ENCODE measurements around the gene CST9.

Gene CST9

DNA sequence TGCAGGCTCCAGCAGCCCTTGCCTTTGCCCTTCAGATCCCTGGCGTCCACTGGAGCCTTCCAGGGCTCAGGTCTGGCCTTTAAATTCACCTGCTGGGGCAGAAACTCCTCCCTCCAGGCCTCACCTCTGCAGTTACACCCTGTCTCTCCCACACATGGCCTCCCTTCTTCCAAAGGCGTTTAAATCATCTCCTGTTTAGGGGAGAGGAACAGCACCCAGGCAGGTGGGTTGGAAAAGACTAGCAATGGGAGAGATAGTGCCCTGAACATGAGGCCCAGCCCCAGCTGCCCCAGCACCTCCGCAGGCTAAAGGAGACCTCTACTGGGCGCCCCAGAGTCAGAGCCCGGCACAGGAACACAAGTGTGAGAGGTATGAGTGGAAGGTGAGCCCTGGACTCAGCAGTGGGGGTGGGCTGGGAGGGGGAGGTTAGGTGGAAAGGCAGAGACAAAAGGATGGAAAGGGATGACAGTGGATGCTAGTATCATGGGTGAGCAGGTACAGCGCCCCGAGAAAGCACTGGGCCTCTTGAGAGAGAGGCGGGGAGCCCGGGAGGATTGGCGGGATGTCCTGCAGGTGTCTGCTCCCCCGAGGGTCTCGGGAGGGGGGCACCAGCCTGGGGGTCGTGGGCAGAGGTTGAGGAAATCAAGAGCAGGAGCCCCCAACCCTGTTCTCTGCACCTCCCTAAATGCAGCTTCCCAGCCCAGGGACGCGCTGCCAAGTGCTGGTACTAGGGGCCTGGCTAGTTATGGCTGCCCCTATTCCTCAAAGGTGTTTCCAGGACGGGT, at the start of gene CST9:
TSS of gene CST9 (minus strand) at position 51 of the 785 bp plus-strand sequence. CDS start 53 bp downstream, outside the sequence.
- Mint-ChIP-seq H3K36me3 (ENCODE audit: low read depth) (no peaks in the 10 kb centered on the region), H3K4me3 (no peak within 1 kb of the TSS), H3K27me3 (no peaks in the 10 kb centered on the region), H3K27ac (no peak within 1 kb of the TSS), H3K4me1 (ENCODE audit: low read depth) (peaks cover 4% of the 10 kb centered on the region), H3K9me3 (no peaks in the 10 kb centered on the region)

DNA sequence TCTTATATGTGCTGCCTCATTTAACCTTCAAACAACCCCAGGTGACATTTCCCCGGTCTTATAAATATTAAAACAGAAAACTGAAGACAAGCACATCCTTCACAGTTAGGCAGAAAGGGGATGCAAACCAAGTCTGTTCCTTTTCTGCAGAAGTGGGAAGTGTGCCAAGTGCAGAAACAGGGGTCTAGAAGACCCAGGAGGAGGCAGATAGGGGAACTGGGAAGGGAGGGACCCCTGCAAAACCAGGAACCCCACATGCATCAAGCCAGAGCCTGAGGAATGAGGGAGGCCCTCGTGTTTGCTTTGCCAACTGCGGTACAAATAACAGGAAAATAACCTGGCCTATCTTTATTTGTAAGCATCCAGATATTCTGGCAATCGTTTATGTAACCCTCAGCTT, 49.0 kb upstream of the CST9 start:
- no peaks in the 10 kb centered on the region for H3K9me3 Mint-ChIP-seq
- no peaks in the 10 kb centered on the region for H3K36me3 Mint-ChIP-seq (ENCODE audit: low read depth)
- no peaks in the 10 kb centered on the region for H3K4me1 Mint-ChIP-seq (ENCODE audit: low read depth)
- no peak overlapping the region for H3K4me3 Mint-ChIP-seq
- H3K27me3 Mint-ChIP-seq, result peaks cover 21% of the 10 kb centered on the region
- no peak overlapping the region for H3K27ac Mint-ChIP-seq

DNA sequence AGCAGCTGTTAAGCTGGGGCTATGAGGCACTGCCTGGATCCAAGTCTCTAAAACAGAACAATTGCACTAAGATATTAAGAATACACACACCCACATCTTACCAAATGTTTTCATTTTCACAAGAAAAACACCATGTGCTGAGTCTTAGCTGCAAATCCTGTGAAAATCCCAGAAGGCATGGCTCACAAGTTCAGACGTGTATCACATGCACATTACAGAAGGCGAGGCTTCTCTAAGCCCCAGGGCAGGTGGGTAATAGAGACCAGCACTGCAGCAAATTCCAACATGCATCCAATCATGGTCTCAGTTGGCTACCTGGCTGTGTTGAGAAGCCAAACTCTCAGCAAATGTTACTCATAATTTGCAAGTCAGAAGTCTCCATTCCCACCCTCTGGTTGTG, 48.3 kb upstream of the CST9 start:
- Mint-ChIP-seq H3K27ac (no peak overlapping the region), H3K36me3 (ENCODE audit: low read depth) (no peaks in the 10 kb centered on the region), H3K4me1 (ENCODE audit: low read depth) (no peaks in the 10 kb centered on the region), H3K4me3 (no peak overlapping the region), H3K9me3 (no peaks in the 10 kb centered on the region), H3K27me3 (peaks cover 21% of the 10 kb centered on the region)

DNA sequence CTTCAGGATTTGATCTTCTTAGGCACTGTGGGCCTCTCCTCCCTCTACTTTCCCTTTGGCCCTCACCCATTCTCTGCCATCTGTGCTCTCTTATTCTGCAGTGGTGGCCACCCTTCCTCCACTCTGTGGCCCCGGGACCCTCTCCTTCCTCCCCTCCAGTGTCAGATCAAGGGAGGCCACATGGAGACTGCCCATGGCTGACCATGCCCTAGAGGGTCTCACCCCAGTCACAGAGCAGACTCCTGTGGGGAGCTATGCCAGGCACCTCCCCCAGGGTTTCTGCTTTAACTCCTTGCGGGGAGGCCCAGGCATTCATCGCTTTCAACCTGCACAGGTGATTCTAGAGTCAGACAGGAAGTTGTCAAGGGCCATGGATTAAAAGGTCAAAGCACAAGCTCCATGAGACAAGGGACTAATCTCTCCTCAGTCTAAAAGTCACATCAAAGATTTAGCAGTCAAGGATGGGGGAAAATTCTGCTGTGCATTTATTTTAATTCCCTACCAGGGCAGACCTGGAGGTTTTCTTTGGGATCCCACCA, 47.8 kb upstream of the CST9 start:
- Mint-ChIP-seq H3K36me3 (ENCODE audit: low read depth) (no peaks in the 10 kb centered on the region), H3K27me3 (peaks cover 21% of the 10 kb centered on the region), H3K9me3 (no peaks in the 10 kb centered on the region), H3K4me3 (no peak overlapping the region), H3K27ac (no peak overlapping the region), H3K4me1 (ENCODE audit: low read depth) (no peaks in the 10 kb centered on the region)

DNA sequence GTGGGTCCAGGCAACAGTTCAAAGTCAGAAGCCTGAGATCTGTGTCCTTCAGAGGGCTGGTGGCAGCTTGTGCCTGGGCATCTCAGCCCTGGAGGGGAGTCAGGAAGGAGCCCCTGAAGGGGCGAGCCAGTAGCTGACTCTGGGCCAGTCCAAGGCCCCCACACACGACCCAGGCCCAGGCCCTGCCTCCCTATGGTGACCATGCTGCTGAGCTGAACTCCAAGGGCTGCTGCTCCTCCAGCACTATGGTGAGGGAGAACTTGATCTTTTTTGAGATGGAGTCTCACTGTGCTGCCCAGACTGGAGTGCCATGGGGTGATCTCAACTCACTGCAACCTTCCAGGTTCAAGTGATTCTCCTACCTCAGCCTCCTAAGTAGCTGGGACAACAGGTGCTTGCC, 47.2 kb upstream of the CST9 start:
- no peaks in the 10 kb centered on the region for H3K4me1 Mint-ChIP-seq (ENCODE audit: low read depth)

DNA sequence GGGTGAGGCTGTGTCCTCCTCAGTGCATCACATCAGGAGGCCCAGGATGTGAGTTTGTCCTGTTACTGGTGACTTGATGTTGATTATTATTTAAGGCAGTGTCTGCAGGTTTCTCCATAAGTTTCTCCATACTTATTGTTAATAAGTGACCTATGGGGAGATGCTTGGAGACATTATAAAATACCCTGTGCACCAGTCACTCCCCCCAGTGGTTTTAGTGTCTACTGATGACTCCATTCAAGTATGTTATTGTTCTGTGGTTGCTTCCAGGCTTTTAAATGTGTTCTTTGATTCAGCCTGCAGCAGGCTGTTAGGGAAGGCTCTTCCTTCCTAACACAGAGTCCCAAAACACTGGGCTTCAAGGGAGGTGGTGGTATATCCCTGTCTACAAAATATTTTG, 46.7 kb upstream of the CST9 start:
- no peaks in the 10 kb centered on the region for H3K4me1 Mint-ChIP-seq (ENCODE audit: low read depth)
- peaks cover 21% of the 10 kb centered on the region for H3K27me3 Mint-ChIP-seq
- H3K27ac Mint-ChIP-seq, result no peak overlapping the region
- no peaks in the 10 kb centered on the region for H3K36me3 Mint-ChIP-seq (ENCODE audit: low read depth)
- H3K4me3 Mint-ChIP-seq, result no peak overlapping the region
- no peaks in the 10 kb centered on the region for H3K9me3 Mint-ChIP-seq

More for the DNA sequence above, 47.2 kb upstream of the CST9 start:
- no peaks in the 10 kb centered on the region for H3K9me3 Mint-ChIP-seq
- no peaks in the 10 kb centered on the region for H3K36me3 Mint-ChIP-seq (ENCODE audit: low read depth)
- H3K27ac Mint-ChIP-seq, result no peak overlapping the region
- H3K27me3 Mint-ChIP-seq, result peaks cover 21% of the 10 kb centered on the region
- no peak overlapping the region for H3K4me3 Mint-ChIP-seq

GRCh38 chr20:23651117-23651516, 45.4 kb upstream of the CST9 start:
- H3K27me3 Mint-ChIP-seq, result peaks cover 12% of the 10 kb centered on the region
- H3K9me3 Mint-ChIP-seq, result no peaks in the 10 kb centered on the region
- no peak overlapping the region for H3K27ac Mint-ChIP-seq
- H3K36me3 Mint-ChIP-seq (ENCODE audit: low read depth), result no peaks in the 10 kb centered on the region
- no peaks in the 10 kb centered on the region for H3K4me1 Mint-ChIP-seq (ENCODE audit: low read depth)
- H3K4me3 Mint-ChIP-seq, result no peak overlapping the region

DNA sequence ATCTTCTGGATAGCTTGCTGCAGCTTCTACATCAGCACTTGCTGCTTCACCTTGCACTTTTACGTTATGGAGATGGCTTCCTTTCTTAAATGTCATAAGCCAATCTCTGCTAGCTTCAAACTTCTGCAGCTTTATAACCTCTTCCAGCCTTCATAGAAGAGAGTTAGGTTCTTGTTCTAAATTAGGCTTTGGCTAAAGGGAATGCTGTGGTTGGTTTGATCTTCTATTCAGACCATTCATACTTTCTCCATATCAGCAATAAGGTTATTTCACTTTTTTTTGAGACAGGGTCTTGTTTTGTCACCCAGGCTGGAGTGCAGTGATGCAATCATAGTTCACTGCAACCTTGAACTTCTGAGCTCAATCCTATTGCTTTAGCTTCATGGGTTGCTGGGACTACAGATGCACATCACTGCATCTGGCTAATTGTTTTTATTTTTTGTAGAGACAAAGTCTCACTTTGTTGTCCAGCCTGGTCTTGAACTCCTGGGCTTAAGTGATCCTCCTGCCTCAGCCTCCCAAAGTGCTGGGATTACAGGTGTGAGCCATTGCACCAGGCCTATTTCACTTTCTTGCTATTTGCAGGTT, 44.2 kb upstream of the CST9 start:
- H3K4me1 Mint-ChIP-seq (ENCODE audit: low read depth), result no peaks in the 10 kb centered on the region
- no peak overlapping the region for H3K4me3 Mint-ChIP-seq
- peaks cover 8% of the 10 kb centered on the region for H3K27me3 Mint-ChIP-seq
- no peaks in the 10 kb centered on the region for H3K36me3 Mint-ChIP-seq (ENCODE audit: low read depth)
- no peaks in the 10 kb centered on the region for H3K9me3 Mint-ChIP-seq
- H3K27ac Mint-ChIP-seq, result no peak overlapping the region

DNA sequence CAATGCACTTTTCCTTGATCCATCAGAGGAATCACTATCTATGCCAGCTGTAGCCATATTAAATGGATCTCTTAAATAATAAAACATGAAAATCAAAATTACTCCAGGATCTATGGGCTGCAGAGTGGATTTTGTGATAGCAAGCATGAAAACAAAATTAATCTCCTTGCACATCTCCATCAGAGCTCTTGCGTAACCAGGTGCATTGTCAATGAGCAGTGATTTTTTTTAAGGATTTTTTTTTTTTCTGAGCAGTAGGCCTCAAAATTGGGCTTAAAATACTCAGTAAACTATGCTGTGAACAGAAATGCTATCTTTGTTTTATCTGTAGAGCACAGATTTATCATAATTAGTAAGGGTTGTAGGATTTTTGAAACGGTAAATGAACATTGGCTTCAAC, 43.5 kb upstream of the CST9 start:
- Mint-ChIP-seq H3K27ac (no peak overlapping the region), H3K9me3 (no peaks in the 10 kb centered on the region), H3K4me3 (no peak overlapping the region), H3K27me3 (peaks cover 5% of the 10 kb centered on the region), H3K4me1 (ENCODE audit: low read depth) (no peaks in the 10 kb centered on the region), H3K36me3 (ENCODE audit: low read depth) (no peaks in the 10 kb centered on the region)

GRCh38 chr20:23647346-23647745, 41.6 kb upstream of the CST9 start:
- Mint-ChIP-seq H3K4me3 (no peak overlapping the region), H3K27ac (no peak overlapping the region), H3K27me3 (no peaks in the 10 kb centered on the region), H3K36me3 (ENCODE audit: low read depth) (no peaks in the 10 kb centered on the region), H3K9me3 (no peaks in the 10 kb centered on the region), H3K4me1 (ENCODE audit: low read depth) (no peaks in the 10 kb centered on the region)

DNA sequence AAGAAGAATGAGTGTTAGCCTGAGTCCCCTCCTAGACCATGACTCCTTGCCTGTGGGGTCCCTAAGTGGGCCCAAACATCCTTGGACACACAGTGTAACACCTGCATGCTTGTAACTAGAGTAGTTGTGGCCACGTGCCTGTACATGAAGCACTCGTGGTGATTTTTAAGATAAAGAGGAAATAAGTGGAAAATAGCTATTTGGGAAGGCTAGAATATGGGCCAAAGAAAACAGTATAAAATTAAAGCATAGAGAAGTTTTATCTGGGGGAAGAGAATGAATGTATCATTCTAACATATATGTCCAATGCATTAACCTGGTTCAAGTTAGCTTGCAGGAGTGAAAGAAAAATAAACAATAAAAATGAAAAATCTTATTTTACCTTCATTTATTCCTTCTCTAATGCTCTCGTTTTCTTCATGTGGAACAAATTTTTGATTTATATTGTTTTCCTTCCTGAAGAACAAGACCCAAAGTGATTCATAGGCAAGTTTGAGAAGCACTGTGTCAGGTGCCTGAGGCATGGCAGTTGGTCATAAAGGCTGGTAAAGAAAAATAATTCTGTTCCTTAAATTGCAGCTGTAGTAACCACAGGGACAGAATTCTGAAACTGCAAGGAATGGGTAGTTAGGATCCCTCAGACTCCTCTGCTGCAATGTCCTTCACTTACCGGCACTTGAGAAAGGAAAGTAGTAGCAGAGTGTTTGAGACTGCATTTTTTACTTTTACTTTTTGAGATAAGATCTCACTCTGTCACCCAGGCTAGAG, 40.6 kb upstream of the CST9 start:
- no peak overlapping the region for H3K4me3 Mint-ChIP-seq
- no peak overlapping the region for H3K27ac Mint-ChIP-seq

GRCh38 chr20:23645575-23645974, 39.9 kb upstream of the CST9 start:
- H3K9me3 Mint-ChIP-seq, result no peaks in the 10 kb centered on the region
- H3K27me3 Mint-ChIP-seq, result no peaks in the 10 kb centered on the region
- no peaks in the 10 kb centered on the region for H3K4me1 Mint-ChIP-seq (ENCODE audit: low read depth)
- no peaks in the 10 kb centered on the region for H3K36me3 Mint-ChIP-seq (ENCODE audit: low read depth)
- no peak overlapping the region for H3K27ac Mint-ChIP-seq
- H3K4me3 Mint-ChIP-seq, result no peak overlapping the region

More for the DNA sequence above, 40.6 kb upstream of the CST9 start:
- no peaks in the 10 kb centered on the region for H3K4me1 Mint-ChIP-seq (ENCODE audit: low read depth)
- H3K9me3 Mint-ChIP-seq, result no peaks in the 10 kb centered on the region
- H3K36me3 Mint-ChIP-seq (ENCODE audit: low read depth), result no peaks in the 10 kb centered on the region
- H3K27me3 Mint-ChIP-seq, result no peaks in the 10 kb centered on the region

- Mint-ChIP-seq H3K36me3 (ENCODE audit: low read depth) (no peaks in the 10 kb centered on the region), H3K4me3 (no peak overlapping the region)
Measured at GRCh38 chr20:23644164-23644563, 38.4 kb upstream of the CST9 start.

GRCh38 chr20:23643659-23644058, 37.9 kb upstream of the CST9 start:
- Mint-ChIP-seq H3K27me3 (peaks cover 7% of the 10 kb centered on the region), H3K36me3 (ENCODE audit: low read depth) (no peaks in the 10 kb centered on the region), H3K4me3 (no peak overlapping the region), H3K4me1 (ENCODE audit: low read depth) (no peaks in the 10 kb centered on the region), H3K9me3 (no peaks in the 10 kb centered on the region), H3K27ac (no peak overlapping the region)

More at GRCh38 chr20:23644164-23644563, 38.4 kb upstream of the CST9 start:
- Mint-ChIP-seq H3K27me3 (peaks cover 7% of the 10 kb centered on the region), H3K27ac (no peak overlapping the region), H3K4me1 (ENCODE audit: low read depth) (no peaks in the 10 kb centered on the region), H3K9me3 (no peaks in the 10 kb centered on the region)
